Heart left ventricle (tissue), 13 donors: ENCODE data around the gene RNF207.

Source experiments
- CTCF ChIP-seq, 12 donors: fragments of 200-600 bp; sonication (generic) in 4 of 12; IDR thresholded peaks; one replicate each; pipeline versions ENCODE4 v1.5.0 to v1.8.0; 2018 to 2022; ENCODE audit warnings: antibody characterized with exemption in 12 of 12, mild to moderate bottlenecking in 5 of 12
- POLR2A ChIP-seq, 2 donors: fragments of 450-650 bp; IDR thresholded peaks; one replicate each; pipeline ENCODE4 v1.6.1; 2017; ENCODE audit warnings: antibody characterized with exemption in 2 of 2, mild to moderate bottlenecking in 2 of 2, moderate library complexity in 2 of 2
- donor health status: ischemic (EF 13 %, LVEDD 7.1; RV severe dilation, severe dysfunction).
- donor health status: DM: no; HTN: yes; CAD: no.
- donor health status: DM: no; HTN: no; CAD: no.
- donor health status: ischemic (EF 25% LVEDD 6.9; RV normal size, moderate dysfunction).
- donor health status: ischemic (EF 25% LVEDD 5.7; RV mildly dilated, moderate dysfunction).
- donor health status: ischemic (EF 35%, LVEDD 5.7; RV mildly dilated, moderate dysfunction).
- donor health status: nonischemic (EF 11% LVEDD 7.7; RV severe dilation, severe dysfunction).
- donor health status: DM: yes; HTN: yes; CAD: no.
- donor health status: PGD.
- donor health status: ischemic (EF 29% LVEDD 5.4; RV normal size, mild dysfunction).
- donor health status: nonischemic (EF 23%, LVEDD 6.1; RV moderate dilation, normal function).

- TF ChIP-seq POLR2A (IDR thresholded peaks at IDR 0.05) (no peak), CTCF (IDR thresholded peaks at IDR 0.05) (no peak)
These were observed 41.7 kb downstream of the RNF207 start for GRCh38 chr1:6247651-6248050.
